Cortex of kidney (tissue), 1 donor: ENCODE data around the gene SUSD2.

ENCODE experiments used
- DNase-seq: peaks from one replicate; lab custom pipeline; 2025; lab: John Stamatoyannopoulos, UW

Gene SUSD2

DNA sequence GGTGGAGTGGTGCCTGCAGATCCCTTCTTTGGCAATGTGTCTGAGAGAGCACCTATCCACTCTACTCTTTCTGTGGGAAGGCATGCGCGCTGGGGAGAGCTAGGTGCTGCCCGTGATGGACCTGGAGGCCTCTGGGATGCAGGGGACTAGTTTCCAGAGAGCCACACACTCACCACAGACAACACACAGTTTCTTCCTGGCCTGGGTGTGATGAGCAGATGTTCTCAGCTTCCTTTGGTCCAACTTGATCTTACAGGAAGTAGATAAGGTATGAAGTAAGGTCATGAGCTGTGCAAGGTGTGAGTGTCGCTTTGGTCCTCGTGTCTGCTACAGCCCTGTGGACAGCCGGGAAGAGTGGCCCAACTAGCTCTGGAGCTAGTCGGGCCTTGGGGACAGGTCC lies 27.3 kb upstream of the SUSD2 start:
- no peak for DNase-seq

DNA sequence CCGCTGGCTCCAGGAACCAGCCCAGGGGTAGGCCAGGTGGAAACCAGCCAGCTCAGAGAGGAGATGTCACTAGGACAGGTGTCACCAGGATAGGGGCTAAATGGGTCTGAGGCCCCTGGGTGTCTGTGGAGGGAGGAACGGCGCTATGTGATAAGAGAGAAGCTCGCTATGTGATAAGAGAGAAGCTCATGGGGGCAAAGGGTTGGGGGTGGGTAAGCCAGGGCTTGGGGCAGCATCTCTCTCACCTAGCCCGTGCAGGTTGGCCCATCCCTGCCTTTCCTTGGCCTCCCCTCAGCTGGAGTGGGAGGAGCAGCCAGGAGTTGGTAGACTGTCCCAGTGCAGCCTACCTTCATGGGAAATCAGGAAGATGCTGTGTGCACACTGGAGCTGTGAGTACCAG lies 26.5 kb upstream of the SUSD2 start:
- DNase-seq, result no peak

DNA sequence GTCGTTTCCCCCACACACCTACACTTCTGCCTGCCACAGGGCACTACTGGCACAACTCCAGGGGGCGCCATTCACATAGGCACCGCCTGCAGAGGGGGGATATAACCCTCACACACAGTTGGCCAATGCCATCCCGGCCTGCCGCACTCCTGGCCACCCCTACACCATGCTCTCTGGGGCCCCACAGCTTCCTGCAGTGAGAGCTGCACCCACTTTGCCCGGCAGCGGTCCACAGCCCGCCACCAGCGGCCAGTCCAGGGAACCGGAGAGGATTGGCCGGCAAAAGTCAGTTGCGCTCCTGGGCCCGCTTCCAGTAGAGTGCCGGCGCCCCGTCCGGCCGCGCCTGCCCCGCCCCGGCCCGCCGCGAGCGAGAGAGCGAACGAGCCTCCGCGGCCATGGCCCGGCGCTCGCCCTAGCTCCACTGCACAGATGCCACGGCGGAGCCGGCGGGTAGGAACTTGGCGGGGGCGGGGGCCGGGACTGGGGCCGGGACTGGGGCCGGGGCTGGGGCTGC lies 25.6 kb upstream of the SUSD2 start:
- no peak for DNase-seq

DNA sequence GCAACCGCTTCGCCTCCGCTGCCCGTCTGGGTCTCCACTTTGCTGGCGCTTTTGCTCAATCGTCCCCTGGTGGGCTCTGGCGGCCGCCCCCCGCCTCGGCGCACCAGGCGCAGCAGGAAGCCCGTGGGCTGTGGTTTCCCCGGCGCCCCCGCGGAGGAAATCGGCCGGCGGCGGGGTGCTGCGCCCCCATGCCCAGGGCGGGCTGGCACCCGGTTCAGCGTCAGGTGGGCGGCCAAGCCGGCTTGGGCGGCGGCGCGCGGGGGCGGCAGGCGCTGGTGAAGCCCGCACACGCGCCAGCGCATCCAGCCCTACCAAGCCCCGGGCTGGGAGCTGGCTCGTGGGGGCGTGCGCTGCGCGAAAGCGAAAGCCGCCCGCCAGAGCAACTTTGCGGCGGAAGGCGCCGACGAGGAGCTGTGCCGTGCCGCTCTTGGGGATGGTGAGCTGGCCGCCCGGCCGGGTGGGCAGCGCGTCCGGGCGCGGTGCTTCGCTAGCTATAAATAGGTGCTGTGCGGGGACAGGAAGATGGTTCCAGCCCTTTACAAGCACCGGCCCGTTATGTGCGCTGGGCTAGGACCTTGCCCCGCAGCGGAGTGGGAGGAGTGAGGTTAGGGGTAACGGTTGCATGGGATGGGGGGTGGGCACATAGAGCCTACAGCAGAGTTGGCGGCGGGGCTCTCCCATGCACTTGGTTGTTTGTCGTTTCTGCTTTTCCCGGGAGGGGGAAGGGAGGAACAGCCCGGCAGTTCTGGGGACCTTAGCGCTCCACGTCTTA lies 25.0 kb upstream of the SUSD2 start:
- no peak for DNase-seq

GRCh38 chr22:24156913-24157821 lies 24.1 kb upstream of the SUSD2 start:
- DNase-seq, result no peak

- DNase-seq, result no peak
These were observed 23.5 kb upstream of the SUSD2 start for GRCh38 chr22:24157822-24158135.

DNA sequence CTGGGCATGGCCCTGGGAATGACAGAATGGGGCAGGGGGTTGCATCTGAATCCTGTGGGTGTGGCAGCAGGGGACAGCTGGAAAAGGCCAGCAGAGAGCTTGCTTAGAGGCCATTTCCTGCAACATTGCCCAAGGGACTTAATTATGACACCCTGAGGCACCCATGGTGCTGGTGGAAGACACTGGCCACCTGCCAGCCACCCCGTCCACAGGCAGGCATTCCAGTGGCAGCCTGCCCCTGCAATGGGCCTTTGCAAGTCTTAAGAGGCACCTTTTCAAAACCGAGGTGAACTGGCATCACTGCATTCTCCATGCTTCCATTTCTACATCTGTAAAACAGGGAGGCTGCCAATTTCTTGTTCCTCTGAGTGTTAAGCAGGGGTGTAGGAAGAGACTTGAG lies 21.6 kb upstream of the SUSD2 start:
- DNase-seq, result no peak

GRCh38 chr22:24160546-24160945 lies 20.7 kb upstream of the SUSD2 start:
- DNase-seq, result no peak

DNA sequence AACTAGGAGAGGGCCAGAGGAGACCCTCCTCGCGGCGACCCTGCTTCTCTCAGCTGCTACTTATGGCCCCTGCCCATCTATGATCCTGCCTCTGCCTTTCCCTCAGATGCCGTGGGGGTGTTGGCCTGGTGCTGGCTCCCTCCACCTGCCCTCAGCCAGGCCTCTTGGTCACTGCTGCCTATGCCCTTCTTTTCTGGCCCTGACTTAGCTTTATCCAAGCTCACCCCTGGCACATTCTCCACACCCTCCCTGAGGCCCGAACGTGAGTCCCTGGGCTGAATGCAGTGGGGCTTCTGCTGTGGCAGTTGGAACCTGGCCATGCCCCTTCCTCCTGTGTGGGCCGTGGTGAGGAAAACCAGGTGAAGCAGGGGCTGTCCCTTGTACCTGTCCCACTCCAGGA lies 19.8 kb upstream of the SUSD2 start:
- DNase-seq, result no peak

- no peak for DNase-seq
These were observed 19.4 kb upstream of the SUSD2 start for GRCh38 chr22:24161909-24162308.

DNA sequence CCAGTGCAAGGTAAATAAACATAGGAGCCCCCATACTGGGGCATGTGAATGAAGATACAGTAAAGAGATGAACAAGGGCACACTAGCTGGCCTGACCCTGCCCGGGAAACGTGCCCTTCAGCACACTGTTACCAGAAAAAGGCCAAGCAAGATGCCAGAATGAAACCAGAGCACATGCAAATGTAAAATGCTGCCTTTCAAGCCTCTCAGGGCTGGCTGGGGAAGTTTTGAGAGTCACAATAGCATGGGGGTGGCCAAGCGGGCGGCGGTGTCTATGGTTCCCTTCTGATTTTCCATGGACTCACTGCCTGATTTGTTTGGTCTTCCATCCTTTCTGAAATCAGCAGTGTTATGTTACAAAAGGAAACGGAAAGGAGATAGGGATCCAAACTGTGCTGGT lies 18.9 kb upstream of the SUSD2 start:
- DNase-seq, result no peak

DNA sequence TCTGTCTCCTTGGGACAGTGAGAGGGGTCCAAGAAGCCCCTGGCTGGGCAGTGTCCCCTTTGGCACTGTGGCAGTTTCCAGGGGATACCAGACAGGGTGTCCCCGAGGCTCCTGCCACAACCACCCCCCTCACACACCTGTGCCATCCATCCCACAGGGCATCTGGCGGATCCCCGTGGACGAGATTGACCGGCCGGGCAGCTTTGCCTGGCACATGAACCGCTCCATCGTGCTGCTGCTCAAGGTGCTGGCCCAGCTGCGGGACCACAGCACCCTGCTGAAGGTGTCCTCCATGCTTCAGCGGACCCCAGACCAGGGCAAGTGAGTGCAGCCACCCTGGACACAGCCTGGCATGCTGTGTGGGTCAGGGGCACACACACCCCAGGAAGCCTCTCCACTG lies 17.0 kb upstream of the SUSD2 start:
- DNase-seq, result no peak

DNA sequence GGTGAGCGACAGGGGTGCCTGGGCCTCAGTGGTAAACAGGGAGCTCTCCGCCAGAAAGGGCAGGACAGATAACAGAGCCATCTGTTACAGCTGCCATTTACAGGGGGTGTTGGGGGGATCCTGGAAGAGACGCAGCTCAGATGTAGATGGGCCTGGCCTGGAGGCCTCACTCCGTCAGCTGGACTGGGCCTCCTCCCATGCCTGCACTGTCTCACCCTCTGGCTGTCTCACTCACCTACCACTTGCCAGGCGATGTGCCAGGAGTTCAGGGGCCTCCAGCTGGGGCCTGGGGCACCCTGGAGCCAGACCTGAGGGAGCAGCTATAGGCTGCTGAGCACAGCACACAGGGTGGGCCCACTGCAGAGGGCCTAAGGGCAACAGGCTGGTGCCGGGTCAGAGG lies 16.3 kb upstream of the SUSD2 start:
- DNase-seq, result no peak

DNA sequence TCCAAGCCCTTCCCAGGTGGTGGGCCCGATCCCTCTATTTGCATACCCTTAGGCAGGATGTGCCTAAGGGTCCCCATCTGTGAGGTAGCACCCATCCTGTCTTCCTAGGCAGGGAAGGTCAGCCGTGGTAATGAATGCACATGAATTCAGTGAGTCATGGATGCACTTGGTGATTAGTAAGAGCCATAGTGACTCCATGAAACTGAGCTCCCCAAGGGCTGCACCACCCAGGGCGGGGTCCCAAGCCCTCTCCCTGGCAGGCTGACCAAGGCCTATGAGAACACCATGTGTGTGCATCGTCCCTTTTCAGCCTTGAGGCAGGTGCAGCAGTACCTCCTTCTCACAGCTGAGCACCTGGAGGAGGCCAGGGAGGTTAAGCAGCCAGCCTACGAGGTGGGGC lies 15.6 kb upstream of the SUSD2 start:
- DNase-seq, result no peak

DNA sequence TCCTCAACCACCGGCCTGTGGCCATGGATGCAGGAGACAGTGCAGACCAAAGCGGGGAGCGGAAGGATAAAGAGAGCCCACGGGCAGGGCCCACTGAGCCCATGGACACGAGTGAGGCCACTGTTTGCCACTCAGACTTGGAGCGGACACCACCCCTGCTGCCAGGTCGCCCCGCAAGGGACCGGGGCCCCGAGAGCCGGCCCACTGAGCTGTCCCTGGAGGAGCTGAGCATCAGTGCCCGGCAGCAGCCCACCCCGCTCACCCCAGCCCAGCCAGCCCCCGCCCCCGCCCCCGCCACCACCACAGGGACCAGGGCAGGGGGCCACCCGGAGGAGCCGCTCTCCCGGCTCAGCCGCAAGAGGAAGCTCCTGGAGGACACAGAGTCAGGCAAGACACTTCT lies 14.5 kb upstream of the SUSD2 start:
- no peak for DNase-seq

GRCh38 chr22:24169439-24170058 lies 11.7 kb upstream of the SUSD2 start:
- DNase-seq, result no peak

- no peak for DNase-seq
These were observed 11.1 kb upstream of the SUSD2 start for GRCh38 chr22:24170188-24170587.

GRCh38 chr22:24170632-24171031 lies 10.7 kb upstream of the SUSD2 start:
- no peak for DNase-seq

DNA sequence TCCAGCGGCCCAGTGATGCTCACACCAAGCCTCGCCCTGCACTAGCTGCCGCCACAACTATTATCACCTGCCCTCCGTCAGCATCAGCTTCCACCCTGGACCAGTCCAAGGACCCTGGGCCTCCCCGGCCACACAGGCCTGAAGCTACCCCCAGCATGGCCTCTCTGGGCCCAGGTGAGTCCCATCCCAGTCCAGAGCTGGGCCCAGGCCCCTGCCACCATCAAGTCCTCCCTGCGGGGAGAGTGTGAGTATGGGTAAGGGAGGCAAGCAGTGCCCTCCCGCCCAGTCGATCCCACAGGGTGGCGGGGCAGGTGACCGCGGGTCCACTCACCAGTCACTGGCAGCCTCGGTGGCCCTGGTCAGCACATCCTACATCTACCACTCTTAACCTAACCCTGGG lies 9.5 kb upstream of the SUSD2 start:
- DNase-seq, result no peak

DNA sequence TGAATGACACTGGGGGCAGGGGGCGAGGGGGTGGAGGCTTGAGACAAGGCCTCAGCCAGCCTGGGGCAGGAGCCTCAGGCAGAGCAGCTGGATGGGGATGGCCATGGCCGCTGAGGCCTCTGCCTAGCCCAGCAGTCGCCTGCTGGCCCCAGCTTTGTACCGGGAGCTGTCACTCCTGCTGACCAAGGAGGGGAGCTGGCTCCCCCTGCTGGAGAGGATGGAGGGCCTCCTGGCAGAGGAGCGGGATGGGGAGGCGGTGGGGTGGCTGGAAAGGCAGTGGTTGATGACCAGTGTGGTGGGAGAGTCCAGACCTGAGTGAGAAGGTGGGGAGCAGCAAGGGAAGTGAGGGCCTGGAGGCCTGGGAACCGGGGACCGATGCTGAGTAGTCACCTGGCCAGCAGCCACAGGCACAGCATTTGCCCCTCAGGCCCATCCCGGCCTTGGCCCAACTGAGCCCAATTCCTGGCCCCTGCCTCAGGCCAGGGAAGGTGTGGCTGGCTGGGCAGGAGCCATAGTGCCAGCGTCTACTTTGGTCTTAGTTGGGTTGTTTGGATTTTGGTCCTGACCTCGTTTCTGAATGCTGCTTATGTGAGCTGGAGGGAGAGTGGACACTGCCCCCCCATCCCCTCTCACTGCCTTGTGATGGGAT lies 6.0 kb upstream of the SUSD2 start:
- no peak for DNase-seq

- no peak for DNase-seq
These were observed 5.2 kb upstream of the SUSD2 start for GRCh38 chr22:24176040-24176439.

- no peak for DNase-seq
These were observed 4.7 kb upstream of the SUSD2 start for GRCh38 chr22:24176630-24177029.
